HG03135 (cell line): ENCODE data around the gene RSPH9.
"Not testable (repeated sequence)": the region's sequence is repeated elsewhere in the genome, so short reads cannot be mapped to it uniquely, and the experiment has no call there.

Source experiments
- ATAC-seq: cut with Tn5 transposase; IDR thresholded peaks from one replicate; pipeline ENCODE4 v1.9.1; 2021; ENCODE audit warnings: mild to moderate bottlenecking, moderate library complexity; ENCODE audit not compliant: unreplicated experiment

The RSPH9 gene

GRCh38 chr6:43628393-43629103 is 16.3 kb upstream of the RSPH9 start:
- no peak for ATAC-seq

- ATAC-seq, result peak; percentile 82
Observed at GRCh38 chr6:43629104-43629504, 15.7 kb upstream of the RSPH9 start, which contains the start of gene GTPBP2. Gene GTPBP2, minus strand, starts transcription at chr6:43629264. Its CDS starts 102 bp downstream, at chr6:43629162.

- ATAC-seq, result peak; percentile 67
Observed at GRCh38 chr6:43629505-43630300, 15.1 kb upstream of the RSPH9 start.

DNA sequence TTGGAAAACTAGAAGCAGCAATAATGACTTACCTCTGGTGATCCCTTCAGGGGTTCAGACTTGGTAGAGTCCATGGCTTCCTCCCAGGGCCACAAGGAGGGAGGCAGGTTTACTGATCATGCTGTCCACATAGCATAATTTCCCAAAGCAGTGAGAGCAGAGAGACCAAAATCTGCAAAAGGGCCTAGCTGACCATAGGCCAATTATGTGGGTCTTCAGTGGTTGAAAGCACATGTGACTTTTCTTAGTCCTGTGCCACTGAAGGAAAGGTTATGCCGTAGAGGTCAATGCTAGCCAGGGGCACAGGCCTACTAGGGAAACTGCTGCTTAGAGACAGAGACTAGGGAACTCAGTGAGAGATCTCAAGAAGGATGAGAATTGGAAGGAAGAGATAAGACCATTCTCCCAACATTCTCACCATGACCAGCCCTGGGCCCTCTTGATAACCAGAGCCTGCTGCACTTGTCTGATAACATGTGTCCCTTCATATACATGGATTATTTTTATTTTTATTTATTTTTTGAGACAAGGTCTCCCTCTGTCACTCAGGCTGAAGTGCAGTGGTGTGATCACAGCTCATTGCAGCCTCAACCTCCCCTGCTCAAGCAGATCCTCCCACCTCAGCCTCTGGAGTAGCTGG is 13.7 kb upstream of the RSPH9 start:
- no peak for ATAC-seq

DNA sequence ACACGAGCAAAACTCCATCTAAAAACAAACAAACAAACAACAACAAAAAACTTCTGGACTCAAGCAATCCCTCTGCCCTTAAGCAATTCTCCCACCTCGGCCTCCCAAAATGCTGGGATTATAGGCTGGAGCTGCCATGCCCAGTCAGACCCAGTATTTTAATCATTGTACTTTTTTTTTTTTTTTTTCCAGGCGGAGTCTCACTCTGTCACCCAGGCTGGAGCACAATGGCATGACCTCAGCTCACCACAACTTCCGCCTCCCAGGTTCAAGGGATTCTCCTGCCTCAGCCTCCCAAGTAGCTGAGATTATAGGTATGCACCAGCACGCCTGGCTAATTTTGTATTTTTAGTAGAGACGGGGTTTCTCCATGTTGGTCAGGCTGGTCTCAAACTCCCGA is 11.8 kb upstream of the RSPH9 start:
- ATAC-seq, result not testable (repeated sequence)

DNA sequence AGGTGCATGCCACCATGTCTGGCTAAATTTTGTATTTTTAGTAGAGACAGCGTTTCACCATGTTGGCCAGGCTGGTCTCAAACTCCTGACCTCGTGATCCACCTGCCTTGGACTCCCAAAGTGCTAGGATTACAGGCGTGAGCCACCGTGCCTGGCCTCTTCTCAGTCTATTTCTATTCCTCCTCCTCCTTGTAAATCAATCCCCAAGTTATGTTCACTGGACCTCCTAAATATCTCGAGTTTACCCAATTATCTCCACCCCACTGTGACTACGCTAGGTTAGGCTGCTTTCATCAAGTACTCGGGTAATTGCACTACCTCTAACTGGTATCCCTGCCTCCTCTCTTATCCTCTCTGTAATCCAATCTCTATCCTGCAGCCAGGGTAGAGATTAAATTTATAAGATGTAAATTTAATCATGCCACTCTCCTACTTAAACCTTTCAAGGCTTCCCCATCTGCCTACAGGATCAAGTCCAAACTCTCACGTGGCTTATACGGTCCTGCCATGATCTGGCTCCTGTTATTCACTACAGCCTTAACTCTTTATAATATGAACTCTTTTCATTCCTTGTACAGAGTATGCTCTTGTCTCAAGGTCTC is 10.0 kb upstream of the RSPH9 start:
- ATAC-seq, result no peak

DNA sequence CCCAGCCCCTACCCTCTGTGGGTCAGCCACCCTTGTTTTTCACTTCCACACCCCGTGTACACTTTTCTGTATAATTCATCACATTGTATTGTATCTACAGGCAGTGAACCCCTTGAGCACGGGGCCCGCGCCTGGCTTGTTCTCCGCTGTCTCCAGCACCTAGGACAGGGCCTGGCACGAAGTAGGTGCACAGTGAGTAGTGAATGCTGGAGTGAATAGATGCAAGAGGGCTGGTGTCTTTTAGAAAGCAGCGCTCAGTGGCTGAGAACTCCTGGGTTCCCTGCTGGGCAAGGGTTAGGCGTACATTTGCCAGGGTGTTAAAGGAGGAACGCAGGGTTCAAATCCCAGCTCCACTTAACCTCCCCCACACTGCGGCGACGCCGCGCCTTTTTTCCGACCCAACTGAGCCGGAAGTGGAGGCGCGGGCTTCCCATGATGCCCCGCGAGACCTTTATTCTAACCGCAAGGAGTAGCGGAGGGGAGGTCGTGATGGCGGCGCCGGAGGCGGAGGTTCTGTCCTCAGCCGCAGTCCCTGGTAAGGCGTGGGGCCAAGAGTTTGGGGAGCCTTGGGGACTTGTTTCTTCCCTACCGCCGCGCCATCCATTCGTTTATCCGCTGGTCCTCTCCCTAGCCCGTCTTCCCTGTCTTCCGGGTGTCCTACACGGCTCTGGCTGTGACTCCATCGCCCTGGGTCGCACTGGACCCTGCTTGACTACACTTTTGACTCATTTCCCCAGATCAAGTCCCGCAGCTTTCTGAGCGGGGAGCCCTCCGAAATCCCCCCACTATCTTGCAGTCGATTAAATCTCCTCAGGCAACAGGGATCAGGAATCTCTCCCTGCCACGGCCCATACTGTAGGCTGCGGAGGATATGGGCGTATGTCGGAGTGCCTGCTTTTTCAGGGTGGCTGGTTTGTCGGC is 9.2 kb upstream of the RSPH9 start, which contains the start of gene MAD2L1BP:
MAD2L1BP (plus strand) TSS at position 454 of the 921 bp plus-strand sequence; CDS start at position 490, 36 bp downstream.
- ATAC-seq, result peak; percentile 65

- ATAC-seq, result peak; percentile 11
Observed at GRCh38 chr6:43636308-43636659, 8.6 kb upstream of the RSPH9 start.

- ATAC-seq, result no peak
Observed at GRCh38 chr6:43639984-43640800, 4.6 kb upstream of the RSPH9 start.

DNA sequence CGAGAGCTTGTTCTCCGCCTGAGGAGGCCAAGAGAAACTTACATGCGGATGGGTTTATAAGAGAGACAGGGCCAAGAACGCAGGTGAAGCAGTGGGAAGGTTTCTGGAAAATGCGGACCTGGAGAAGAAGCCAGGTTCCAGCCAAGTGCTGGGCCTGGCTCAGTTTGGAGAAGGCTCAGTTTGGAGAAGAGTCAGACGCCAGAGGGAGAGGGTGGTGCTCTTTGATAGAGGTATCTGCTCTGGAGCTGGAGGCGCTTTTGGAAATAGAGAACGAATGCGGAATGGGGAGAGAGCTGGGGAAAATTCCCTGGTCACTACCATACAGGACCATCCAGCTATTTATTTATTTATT is 753 bp downstream of the RSPH9 start:
- ATAC-seq, result no peak

DNA sequence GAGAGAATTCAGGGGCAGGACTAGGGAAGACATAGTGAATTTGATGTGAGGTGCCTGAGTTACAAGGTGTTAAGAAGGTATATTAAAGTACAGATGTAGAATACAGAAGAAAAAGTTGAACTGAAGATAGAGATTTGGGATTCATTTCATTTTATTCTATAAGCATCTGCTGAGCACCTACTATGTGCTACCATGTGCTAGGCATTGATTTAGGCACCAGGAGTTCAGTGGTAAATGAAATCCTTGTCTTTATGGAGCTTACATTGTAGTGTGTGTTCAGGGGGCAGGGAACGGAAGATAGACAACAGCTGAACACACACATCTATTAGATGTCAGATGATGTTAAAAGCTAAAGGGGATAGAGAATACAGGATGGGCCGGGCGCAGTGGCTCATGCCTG is 2.8 kb downstream of the RSPH9 start:
- ATAC-seq, result no peak

- ATAC-seq, result no peak
Observed at GRCh38 chr6:43648248-43648647, 3.4 kb downstream of the RSPH9 start.

GRCh38 chr6:43652822-43653221 is 8.0 kb downstream of the RSPH9 start:
- ATAC-seq, result not testable (repeated sequence)

- ATAC-seq, result no peak
Observed at GRCh38 chr6:43657221-43657802, 12.5 kb downstream of the RSPH9 start.

- ATAC-seq, result no peak
Observed at GRCh38 chr6:43658161-43658560, 13.3 kb downstream of the RSPH9 start.

- not testable (repeated sequence) for ATAC-seq
Observed at GRCh38 chr6:43662948-43663347, 18.1 kb downstream of the RSPH9 start.

DNA sequence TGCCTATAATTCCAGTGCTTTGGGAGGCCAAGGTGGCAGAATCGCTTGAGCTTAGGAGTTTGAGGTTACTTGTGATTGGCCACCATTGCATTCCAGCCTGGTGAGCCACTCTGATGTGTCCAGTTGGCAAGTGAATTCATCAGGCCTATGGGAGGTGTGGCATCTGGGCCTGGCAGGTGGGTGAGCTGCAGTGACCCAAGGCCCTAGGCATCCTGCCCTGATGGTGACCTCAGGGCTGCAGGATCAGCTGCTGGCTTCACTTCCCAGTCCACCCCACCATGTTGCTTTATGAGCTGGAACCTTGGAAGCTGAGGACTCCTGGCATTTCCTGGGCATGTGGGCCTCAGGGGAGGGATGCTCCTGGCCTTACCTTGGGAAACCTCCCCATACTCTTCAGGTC is 20.5 kb downstream of the RSPH9 start:
- no peak for ATAC-seq

DNA sequence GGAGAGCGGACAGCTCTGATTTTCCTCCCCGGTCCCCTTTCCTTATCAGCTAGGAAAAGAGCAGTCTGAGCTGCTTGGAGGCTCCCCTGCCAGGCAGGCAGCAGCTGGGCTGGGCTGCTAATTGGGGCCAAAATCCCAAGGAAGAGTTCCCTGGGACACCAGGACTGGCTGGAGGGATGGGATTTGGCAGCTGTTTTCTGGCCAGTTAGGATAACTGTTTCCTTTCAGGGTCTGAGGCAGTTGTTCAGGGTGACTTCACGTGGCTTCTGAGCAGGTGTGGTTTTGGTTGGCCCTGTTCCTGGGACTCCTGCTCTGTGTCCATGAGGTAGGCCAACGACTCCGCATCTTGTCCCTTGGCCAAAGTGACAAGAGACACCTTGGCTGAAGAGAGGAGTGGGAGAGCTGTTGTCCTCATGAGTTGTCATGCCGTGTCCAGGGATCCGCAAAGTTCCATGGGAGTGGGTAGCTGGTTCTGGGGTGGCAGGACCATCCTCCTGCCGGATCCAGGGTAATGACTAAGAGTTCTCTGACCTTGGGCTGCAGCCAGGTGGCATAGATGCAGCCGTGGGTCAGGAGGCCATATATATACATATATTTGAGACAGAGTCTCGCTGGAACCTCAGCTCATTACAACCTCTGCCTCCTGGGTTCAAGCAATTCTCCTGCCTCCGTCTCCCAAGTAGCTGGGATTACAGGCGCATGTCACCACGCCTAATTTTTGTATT is 21.5 kb downstream of the RSPH9 start:
- no peak for ATAC-seq
